Fibroblast of lung (primary cell): ENCODE measurements around the gene ANKRD31. TPM values are rescaled to one million over a fixed set of nuclear protein-coding genes. Genes with fewer than 3 reads are reported as not detected.

ENCODE experiments used
- DNase-seq, 2 donors: peaks; one replicate each; pipeline versions ENCODE4 v3.0.0 to v3.0.0-alpha.2; 2010; ENCODE audit warnings: low read depth in 2 of 2
- H2AFZ ChIP-seq: 2 replicates; pipeline ENCODE4 v1.5.1; 2012; ENCODE audit warnings: low read length, control low read depth, inconsistent platforms
- H3K27ac ChIP-seq: 2 replicates; pipeline ENCODE4 v1.5.1; 2011; ENCODE audit warnings: low read length, control low read depth; ENCODE audit not compliant: insufficient read depth
- H3K27me3 ChIP-seq: 2 replicates; pipeline ENCODE4 v1.5.1; 2011; ENCODE audit warnings: mild to moderate bottlenecking, low read length; ENCODE audit not compliant: control insufficient read depth, insufficient read depth
- H3K36me3 ChIP-seq: 2 replicates; pipeline ENCODE4 v1.5.1; 2011; ENCODE audit warnings: low read length; ENCODE audit not compliant: control insufficient read depth, insufficient read depth
- H3K4me1 ChIP-seq: 2 replicates; pipeline ENCODE4 v1.5.1; 2011; ENCODE audit warnings: low read length; ENCODE audit not compliant: control insufficient read depth, insufficient read depth; ENCODE audit errors: extremely low read depth
- H3K4me2 ChIP-seq: 2 replicates; pipeline ENCODE4 v1.5.1; 2011; ENCODE audit warnings: low read length, control low read depth; ENCODE audit not compliant: insufficient read depth; ENCODE audit errors: extremely low read depth
- H3K4me3 ChIP-seq, 4 experiments: fragments of 200-600 bp in 1 of 4; sonication (generic) in 1 of 4; replicated peaks in 1 of 4; 2 replicates each; pipeline ENCODE4 v1.5.1; 2011 to 2016; ENCODE audit warnings: low read length in 4 of 4, low read depth in 3 of 4, mild to moderate bottlenecking in 3 of 4, control low read depth in 2 of 4, inconsistent platforms in 1 of 4, mixed read lengths in 1 of 4; ENCODE audit not compliant: insufficient read depth in 1 of 4; ENCODE audit errors: control extremely low read depth in 1 of 4
- H3K79me2 ChIP-seq: 2 replicates; pipeline ENCODE4 v1.5.1; 2012; ENCODE audit warnings: mild to moderate bottlenecking, low read length, inconsistent platforms; ENCODE audit not compliant: control insufficient read depth, insufficient read depth
- H3K9ac ChIP-seq: 2 replicates; pipeline ENCODE4 v1.5.1; 2011; ENCODE audit warnings: mild to moderate bottlenecking, low read length, control low read depth; ENCODE audit not compliant: insufficient read depth
- H3K9me3 ChIP-seq: 2 replicates; pipeline ENCODE4 v1.5.1; 2012; ENCODE audit warnings: low read depth, low read length; ENCODE audit not compliant: control insufficient read depth, insufficient read depth
- H4K20me1 ChIP-seq: 2 replicates; pipeline ENCODE4 v1.5.1; 2011; ENCODE audit warnings: low read length; ENCODE audit not compliant: control insufficient read depth, insufficient read depth; ENCODE audit errors: extremely low read depth
- EZH2 ChIP-seq: IDR thresholded peaks from 2 replicates; pipeline ENCODE4 v1.5.1; 2012; ENCODE audit warnings: low read length, control low read depth, mild to moderate bottlenecking; ENCODE audit errors: missing control alignments
- polyA plus RNA-seq, 2 donors: library from polyadenylated mRNA; depleted of rRNA in 1 of 2; stranded (reverse) in 1 of 2; unstranded in 1 of 2; fragments of >200 nt; gene quantifications; 2 replicates each; pipeline ENCODE4 v1.2.1, GENCODE V29; 2011 to 2012; ENCODE audit warnings: missing spikeins in 1 of 2
- total RNA-seq: library from RNA; depleted of rRNA; stranded (reverse); fragments of >200 nt; gene quantifications from 2 replicates; pipeline ENCODE4 v1.2.1, GENCODE V29; 2014
- TF ChIP-seq, protein P1 (sequence below), 2 donors: IDR thresholded peaks in 1 of 2; conservative IDR thresholded peaks in 1 of 2; 1 replicate in 1 of 2; 2 replicates in 1 of 2; pipeline ENCODE4 v1.5.1; 2011 to 2012; ENCODE audit warnings: low read length in 2 of 2, control low read depth in 1 of 2, inconsistent platforms in 1 of 2, low read depth in 1 of 2, mild to moderate bottlenecking in 1 of 2

ANKRD31 gene
- total and polyA plus RNA-seq, 2 donors (not counting 1 experiment from before 2014, with no cell fraction given), result 0.05 to 0.33 TPM

DNA sequence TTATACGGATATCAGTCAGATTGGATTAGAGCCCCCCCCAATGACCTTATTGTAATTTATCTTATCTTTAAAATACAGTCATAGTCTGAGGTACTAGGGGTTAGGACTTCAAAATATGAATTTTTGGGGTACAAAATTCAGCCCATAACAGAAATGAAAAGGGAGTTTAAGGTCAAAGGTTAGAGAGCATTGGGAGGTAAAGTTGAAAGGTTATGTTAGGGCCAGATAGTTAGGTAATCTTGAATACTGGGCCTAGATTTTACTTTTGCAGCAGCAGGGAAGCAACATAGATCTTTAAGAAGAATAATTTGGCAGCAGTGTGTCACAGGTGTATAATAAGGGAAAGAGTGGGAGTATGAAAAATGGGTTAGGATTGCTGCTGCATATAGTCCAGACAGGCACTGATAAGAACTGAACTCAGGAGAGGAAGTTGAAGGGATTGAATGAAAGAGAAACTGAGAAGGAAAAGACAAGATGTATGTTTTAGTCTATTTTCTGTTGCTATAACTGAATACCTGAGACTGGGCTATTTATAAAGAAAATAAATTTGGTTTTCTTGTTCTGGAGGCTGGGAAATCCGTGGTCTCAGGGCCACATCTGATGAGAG is 173.7 kb downstream of the ANKRD31 start:
- Histone ChIP-seq H3K36me3 (no peaks in the 10 kb centered on the region), H2AFZ (no peak overlapping the region), H3K4me3 (no peak overlapping the region), H3K27ac (no peak overlapping the region), H3K9ac (no peak overlapping the region), H3K27me3 (peaks cover 2% of the 10 kb centered on the region), H4K20me1 (no peaks in the 10 kb centered on the region), H3K4me1 (no peaks in the 10 kb centered on the region), H3K4me2 (no peak overlapping the region), H3K79me2 (no peaks in the 10 kb centered on the region), H3K9me3 (no peaks in the 10 kb centered on the region)
- TF ChIP-seq EZH2, result no peak
- TF ChIP-seq, protein P1, sequence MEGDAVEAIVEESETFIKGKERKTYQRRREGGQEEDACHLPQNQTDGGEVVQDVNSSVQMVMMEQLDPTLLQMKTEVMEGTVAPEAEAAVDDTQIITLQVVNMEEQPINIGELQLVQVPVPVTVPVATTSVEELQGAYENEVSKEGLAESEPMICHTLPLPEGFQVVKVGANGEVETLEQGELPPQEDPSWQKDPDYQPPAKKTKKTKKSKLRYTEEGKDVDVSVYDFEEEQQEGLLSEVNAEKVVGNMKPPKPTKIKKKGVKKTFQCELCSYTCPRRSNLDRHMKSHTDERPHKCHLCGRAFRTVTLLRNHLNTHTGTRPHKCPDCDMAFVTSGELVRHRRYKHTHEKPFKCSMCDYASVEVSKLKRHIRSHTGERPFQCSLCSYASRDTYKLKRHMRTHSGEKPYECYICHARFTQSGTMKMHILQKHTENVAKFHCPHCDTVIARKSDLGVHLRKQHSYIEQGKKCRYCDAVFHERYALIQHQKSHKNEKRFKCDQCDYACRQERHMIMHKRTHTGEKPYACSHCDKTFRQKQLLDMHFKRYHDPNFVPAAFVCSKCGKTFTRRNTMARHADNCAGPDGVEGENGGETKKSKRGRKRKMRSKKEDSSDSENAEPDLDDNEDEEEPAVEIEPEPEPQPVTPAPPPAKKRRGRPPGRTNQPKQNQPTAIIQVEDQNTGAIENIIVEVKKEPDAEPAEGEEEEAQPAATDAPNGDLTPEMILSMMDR (conservative IDR thresholded peaks at IDR 0.05 in 1 of 2, IDR thresholded peaks at IDR 0.05 in 1 of 2; ENCODE audit: low read depth in 1 of 2, low read length in 2 of 2), result no peak
- DNase-seq, result no peak

DNA sequence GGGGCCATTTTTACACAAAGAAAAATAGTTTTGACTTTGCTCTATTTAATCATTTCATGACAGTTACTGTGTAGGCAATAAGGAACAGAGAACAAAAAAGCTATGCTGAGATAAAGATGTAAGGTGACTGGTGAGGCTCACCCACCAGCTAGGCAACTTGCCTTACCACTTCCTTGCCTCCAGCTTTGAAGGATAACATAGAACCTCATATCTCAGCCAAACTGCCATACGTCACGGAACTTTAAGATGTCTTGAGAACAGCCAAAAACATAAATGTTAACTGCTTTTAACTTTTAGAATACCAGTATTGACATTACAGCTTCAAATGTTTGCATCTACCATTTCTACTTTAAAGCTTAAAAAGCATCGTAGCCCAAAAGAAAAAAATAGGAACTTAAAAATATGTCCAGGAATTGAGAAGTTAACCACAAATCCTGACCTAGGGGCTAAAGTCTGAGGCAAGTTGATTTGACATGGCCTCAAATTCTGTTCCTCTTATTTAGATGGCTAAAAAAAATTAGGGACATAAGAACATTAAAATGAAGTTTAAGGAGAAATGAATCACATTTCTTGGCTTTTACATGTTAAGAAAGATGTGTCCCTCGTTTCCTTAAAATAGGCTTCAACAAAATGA is 176.6 kb downstream of the ANKRD31 start:
- TF ChIP-seq EZH2, result no peak
- TF ChIP-seq, protein P1 (conservative IDR thresholded peaks at IDR 0.05 in 1 of 2, IDR thresholded peaks at IDR 0.05 in 1 of 2; ENCODE audit: low read depth in 1 of 2, low read length in 2 of 2), result no peak

DNA sequence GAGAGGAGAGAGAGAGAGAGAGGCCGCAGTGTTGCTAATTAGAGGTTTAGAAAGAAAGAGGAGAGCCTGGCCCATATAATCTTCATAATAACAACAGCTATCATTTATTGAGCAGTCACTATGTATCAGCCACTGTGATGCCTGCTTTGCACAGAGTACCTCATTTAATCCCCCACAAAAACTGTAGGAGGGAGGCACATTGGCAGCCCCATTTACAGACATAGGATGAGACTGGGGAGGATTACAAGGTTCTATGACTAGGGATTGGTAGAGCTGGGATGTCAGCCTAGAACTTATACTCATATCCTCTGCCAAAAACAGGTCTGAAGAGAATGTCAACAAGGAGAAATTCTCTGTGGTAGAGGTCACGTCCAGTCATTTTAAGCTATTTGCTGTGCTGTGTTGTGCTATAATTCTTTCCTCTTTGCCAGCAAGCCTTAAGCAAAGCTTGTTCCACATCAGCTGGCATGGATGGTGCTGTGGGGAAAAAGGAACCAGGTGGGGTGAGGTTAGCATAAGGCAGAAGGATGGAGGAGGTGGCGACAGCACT is 177.6 kb downstream of the ANKRD31 start:
- Histone ChIP-seq H3K4me3 (no peak overlapping the region), H2AFZ (no peak overlapping the region), H3K27ac (no peak overlapping the region), H3K9ac (no peak overlapping the region), H3K4me2 (no peak overlapping the region), H3K9me3 (no peaks in the 10 kb centered on the region), H3K4me1 (peaks cover 4% of the 10 kb centered on the region), H4K20me1 (no peaks in the 10 kb centered on the region), H3K79me2 (no peaks in the 10 kb centered on the region), H3K27me3 (peaks cover 3% of the 10 kb centered on the region), H3K36me3 (no peaks in the 10 kb centered on the region)
- DNase-seq, result no peak
- TF ChIP-seq EZH2, result no peak
- TF ChIP-seq, protein P1 (conservative IDR thresholded peaks at IDR 0.05 in 1 of 2, IDR thresholded peaks at IDR 0.05 in 1 of 2; ENCODE audit: low read depth in 1 of 2, low read length in 2 of 2), result no peak

More for the DNA sequence above, 176.6 kb downstream of the ANKRD31 start:
- Histone ChIP-seq H4K20me1 (no peaks in the 10 kb centered on the region), H3K79me2 (no peaks in the 10 kb centered on the region), H3K27ac (no peak overlapping the region), H3K9me3 (no peaks in the 10 kb centered on the region), H3K4me3 (no peak overlapping the region), H2AFZ (no peak overlapping the region), H3K4me2 (no peak overlapping the region), H3K4me1 (no peaks in the 10 kb centered on the region), H3K27me3 (peaks cover 3% of the 10 kb centered on the region), H3K9ac (no peak overlapping the region), H3K36me3 (no peaks in the 10 kb centered on the region)
- peak in 1 of 2 donors; percentile 45 for DNase-seq
